Prostate gland (tissue), 2 donors: ENCODE results near the gene EPC1. TPM values are rescaled to one million over a fixed set of nuclear protein-coding genes. Genes with fewer than 3 reads are reported as not detected.
A peak's percentile ranks its signal among the peaks of the same experiment; 100 is the strongest.
"Not testable (repeated sequence)": the region's sequence is repeated elsewhere in the genome, so short reads cannot be mapped to it uniquely, and the experiment has no call there.

ENCODE experiments used
- DNase-seq: peaks from one replicate; pipeline ENCODE4 v3.0.0-alpha.2; 2019; ENCODE audit warnings: low spot score
- H3K27ac ChIP-seq, 2 donors: fragments of 200-600 bp; sonication (generic); 2 replicates each; pipeline ENCODE4 v1.5.1; 2017 to 2019
- H3K27me3 ChIP-seq: fragments of 200-600 bp; sonication (generic); replicated peaks from 2 replicates; pipeline ENCODE4 v1.5.1; 2019; ENCODE audit not compliant: insufficient read depth
- H3K36me3 ChIP-seq, 2 donors: fragments of 200-600 bp; sonication (generic); 1 replicate in 1 of 2; 2 replicates in 1 of 2; pipeline versions ENCODE4 v1.5.1 to v1.8.1; 2017 to 2019
- H3K4me1 ChIP-seq: fragments of 200-600 bp; sonication (generic); replicated peaks from 2 replicates; pipeline ENCODE4 v1.5.1; 2019
- H3K4me3 ChIP-seq, 2 donors: fragments of 200-600 bp; sonication (generic); 2 replicates each; pipeline ENCODE4 v1.5.1; 2017 to 2019
- H3K9me3 ChIP-seq: fragments of 200-600 bp; sonication (generic); 2 replicates; pipeline ENCODE4 v1.5.1; 2017
- CTCF ChIP-seq, 4 experiments: fragments of 200-600 bp in 2 of 4; fragments of 450-650 bp in 2 of 4; sonication (generic) in 2 of 4; IDR thresholded peaks; 1 replicate in 3 of 4; 2 replicates in 1 of 4; pipeline ENCODE4 v1.5.1; 2016 to 2019; ENCODE audit warnings: antibody characterized with exemption in 4 of 4, mild to moderate bottlenecking in 2 of 4, moderate library complexity in 2 of 4
- POLR2A ChIP-seq: fragments of 450-650 bp; IDR thresholded peaks from one replicate; pipeline ENCODE4 v1.6.1; 2016; ENCODE audit warnings: antibody characterized with exemption, mild to moderate bottlenecking
- POLR2AphosphoS5 ChIP-seq: sonication (generic); formaldehyde crosslinking; IDR thresholded peaks from one replicate; pipeline ENCODE4 v1.6.1; 2017; ENCODE audit warnings: antibody characterized with exemption
- WGBS: methylation state at CpG from one replicate; pipeline ENCODE4 v1.1.5; 2018; 5-methylcytosine and 5-hydroxymethylcytosine counted together
- intact Hi-C: fragments of 100-400 bp; cut with DNase I; formaldehyde crosslinking; loops from one replicate; pipeline ENCODE4 v1.14.2; 2022
- total RNA-seq, 2 donors: library from RNA; depleted of rRNA; stranded (reverse); fragments of >200 nt; gene quantifications; one replicate each; pipeline ENCODE4 v1.1.0, GENCODE V29; 2016

The EPC1 gene
- total RNA-seq: 10 to 100 TPM; 37.1 to 58.3 TPM

- H3K4me3 ChIP-seq: peak within 1 kb of the TSS; percentile 69 to 78
- H3K9me3 ChIP-seq: no peaks in the 10 kb centered on the region
- H3K27ac ChIP-seq: peak within 1 kb of the TSS; percentile 99 to 100
- H3K27me3 ChIP-seq: no peaks in the 10 kb centered on the region
- H3K36me3 ChIP-seq: no peaks in the 10 kb centered on the region
- no peaks in the 10 kb centered on the region for H3K4me1 ChIP-seq
- intact Hi-C loops: loop anchor here (2.0 to 10.0 kb wide), 4 partner anchors 90 to 419 kb away; partner anchors contain the start of genes ARHGAP12 and KIF5B
- under 1% methylated on average over 79 of the region's 97 CpGs for WGBS
- peak; percentile 88 for TF ChIP-seq POLR2A
- TF ChIP-seq CTCF (IDR thresholded peaks at IDR 0.05): no peak
- TF ChIP-seq POLR2AphosphoS5: peak; percentile 62
- peak; percentile 82 for DNase-seq
Measured at GRCh38 chr10:32346551-32347362, at the start of gene EPC1. Gene EPC1, minus strand, starts transcription at chr10:32347158. Its CDS starts 243 bp downstream, at chr10:32346915.

GRCh38 chr10:32393911-32394310, 47.0 kb upstream of the EPC1 start:
- TF ChIP-seq CTCF (IDR thresholded peaks at IDR 0.05) (no peak), POLR2AphosphoS5 (no peak), POLR2A (no peak)
- Histone ChIP-seq H3K27ac (no peak overlapping the region), H3K27me3 (no peaks in the 10 kb centered on the region), H3K36me3 (no peaks in the 10 kb centered on the region), H3K4me1 (no peaks in the 10 kb centered on the region), H3K4me3 (no peak overlapping the region), H3K9me3 (no peaks in the 10 kb centered on the region)
- WGBS: 60% methylated on average over 4 of the region's 4 CpGs
- no peak for DNase-seq
- intact Hi-C loops: no loop called here

- H3K27ac ChIP-seq, H3K4me3 ChIP-seq, DNase-seq, H3K4me1 ChIP-seq, H3K36me3 ChIP-seq, intact Hi-C loops, H3K9me3 ChIP-seq, H3K27me3 ChIP-seq: not testable (repeated sequence)
Measured at GRCh38 chr10:32392284-32392683, 45.3 kb upstream of the EPC1 start.

GRCh38 chr10:32390193-32390592, 43.2 kb upstream of the EPC1 start:
- no peaks in the 10 kb centered on the region for H3K36me3 ChIP-seq
- intact Hi-C loops: no loop called here
- no peaks in the 10 kb centered on the region for H3K4me1 ChIP-seq
- DNase-seq: no peak
- WGBS: 85% methylated on average over 3 of the region's 3 CpGs
- TF ChIP-seq CTCF (IDR thresholded peaks at IDR 0.05) (no peak), POLR2A (no peak), POLR2AphosphoS5 (no peak)
- no peak overlapping the region for H3K4me3 ChIP-seq
- H3K27ac ChIP-seq: no peak overlapping the region
- no peaks in the 10 kb centered on the region for H3K27me3 ChIP-seq
- no peaks in the 10 kb centered on the region for H3K9me3 ChIP-seq

GRCh38 chr10:32388258-32389027, 41.5 kb upstream of the EPC1 start:
- 69% methylated on average over 6 of the region's 6 CpGs for WGBS
- H3K27ac ChIP-seq: no peak overlapping the region

More at GRCh38 chr10:32388258-32389027, 41.5 kb upstream of the EPC1 start:
- Histone ChIP-seq H3K27me3 (no peaks in the 10 kb centered on the region), H3K4me1 (no peaks in the 10 kb centered on the region), H3K9me3 (no peaks in the 10 kb centered on the region), H3K4me3 (no peak overlapping the region), H3K36me3 (no peaks in the 10 kb centered on the region)
- intact Hi-C loops: no loop called here
- no peak for TF ChIP-seq CTCF (IDR thresholded peaks at IDR 0.05)
- TF ChIP-seq POLR2AphosphoS5: no peak
- TF ChIP-seq POLR2A: no peak
- DNase-seq: no peak
